ENCODE results near the gene RADIL.

Gene RADIL

GRCh38 chr7:4787947-4788626, 95.4 kb downstream of the RADIL start:
- TF ChIP-seq GABPA (IDR thresholded peaks at IDR 0.05; ENCODE audit: low read depth) (no peak), POLR2AphosphoS5 (IDR thresholded peaks at IDR 0.05; ENCODE audit: low read depth) (no peak), REST (IDR thresholded peaks at IDR 0.05; ENCODE audit: insufficient replicate concordance, low read depth) (no peak), CTCF (IDR thresholded peaks at IDR 0.05; ENCODE audit: insufficient read depth, low read length) (no peak), SPI1 (IDR thresholded peaks at IDR 0.05; ENCODE audit: borderline replicate concordance, low read depth) (no peak)
- Histone ChIP-seq H3K27ac (replicated peaks) (no peak overlapping the region), H3K27me3 (ENCODE audit: insufficient read depth, poor library complexity, severe bottlenecking) (no peaks in the 10 kb centered on the region), H3K4me3 (replicated peaks; ENCODE audit: insufficient read depth, low read length) (no peak overlapping the region)
- DNase-seq (ENCODE audit: low read depth in 1 of 2, low spot score in 1 of 2): no peak

- TF ChIP-seq GABPA (IDR thresholded peaks at IDR 0.05; ENCODE audit: low read depth): no peak
- no peak for TF ChIP-seq SPI1 (IDR thresholded peaks at IDR 0.05; ENCODE audit: borderline replicate concordance, low read depth)
- no peak for TF ChIP-seq CTCF (IDR thresholded peaks at IDR 0.05; ENCODE audit: insufficient read depth, low read length)
- TF ChIP-seq POLR2AphosphoS5 (IDR thresholded peaks at IDR 0.05; ENCODE audit: low read depth): no peak
- TF ChIP-seq REST (IDR thresholded peaks at IDR 0.05; ENCODE audit: insufficient replicate concordance, low read depth): no peak
Observed at GRCh38 chr7:4787541-4787940, 96.0 kb downstream of the RADIL start.

GRCh38 chr7:4786015-4786414, 97.5 kb downstream of the RADIL start:
- TF ChIP-seq SPI1 (IDR thresholded peaks at IDR 0.05; ENCODE audit: borderline replicate concordance, low read depth) (no peak), POLR2AphosphoS5 (IDR thresholded peaks at IDR 0.05; ENCODE audit: low read depth) (no peak), CTCF (IDR thresholded peaks at IDR 0.05; ENCODE audit: insufficient read depth, low read length) (no peak), GABPA (IDR thresholded peaks at IDR 0.05; ENCODE audit: low read depth) (no peak), REST (IDR thresholded peaks at IDR 0.05; ENCODE audit: insufficient replicate concordance, low read depth) (no peak)
- H3K4me3 ChIP-seq (replicated peaks; ENCODE audit: insufficient read depth, low read length): no peak overlapping the region
- DNase-seq (ENCODE audit: low read depth in 1 of 2, low spot score in 1 of 2): no peak

More at GRCh38 chr7:4787541-4787940, 96.0 kb downstream of the RADIL start:
- no peak overlapping the region for H3K4me3 ChIP-seq (replicated peaks; ENCODE audit: insufficient read depth, low read length)
- no peak for DNase-seq (ENCODE audit: low read depth in 1 of 2, low spot score in 1 of 2)
- no peaks in the 10 kb centered on the region for H3K27me3 ChIP-seq (ENCODE audit: insufficient read depth, poor library complexity, severe bottlenecking)
- H3K27ac ChIP-seq (replicated peaks): no peak overlapping the region

More at GRCh38 chr7:4786015-4786414, 97.5 kb downstream of the RADIL start:
- Histone ChIP-seq H3K27me3 (ENCODE audit: insufficient read depth, poor library complexity, severe bottlenecking) (no peaks in the 10 kb centered on the region), H3K27ac (replicated peaks) (no peak overlapping the region)
